ENCODE data around the gene ITPR1. TPM values are rescaled to one million over a fixed set of nuclear protein-coding genes. Genes with fewer than 3 reads are reported as not detected.

ITPR1 gene
- polyA plus RNA-seq, 1 donor, result 12.7 TPM

- Histone ChIP-seq H3K27me3 (ENCODE audit: control insufficient read depth, insufficient read depth, low read length) (peaks cover 15% of the 10 kb centered on the region), H3K4me3 (ENCODE audit: low read length) (no peak overlapping the region), H3K4me1 (ENCODE audit: control insufficient read depth, insufficient read depth, low read length) (peaks cover 11% of the 10 kb centered on the region), H3K9me3 (ENCODE audit: control insufficient read depth, low read depth, low read length) (no peaks in the 10 kb centered on the region), H3K27ac (ENCODE audit: low read length) (no peak overlapping the region), H3K36me3 (ENCODE audit: control insufficient read depth, insufficient read depth, low read length) (no peaks in the 10 kb centered on the region)
- no peak for DNase-seq
- 90% methylated on average over 2 of the region's 5 CpGs for WGBS (ENCODE audit: insufficient coverage, low lambda C conversion rate)
Measured at GRCh38 chr3:4498446-4498845, 5.3 kb downstream of the ITPR1 start.

- DNase-seq, result peak; percentile 19 to 70
- H3K9me3 ChIP-seq (ENCODE audit: control insufficient read depth, low read depth, low read length), result no peaks in the 10 kb centered on the region
- H3K4me3 ChIP-seq (ENCODE audit: low read length), result no peak overlapping the region
- H3K36me3 ChIP-seq (ENCODE audit: control insufficient read depth, insufficient read depth, low read length), result no peaks in the 10 kb centered on the region
- 27% methylated on average over 2 of the region's 3 CpGs for WGBS (ENCODE audit: insufficient coverage, low lambda C conversion rate)
- no peaks in the 10 kb centered on the region for H3K27me3 ChIP-seq (ENCODE audit: control insufficient read depth, insufficient read depth, low read length)
- peaks cover 9% of the 10 kb centered on the region for H3K4me1 ChIP-seq (ENCODE audit: control insufficient read depth, insufficient read depth, low read length)
- H3K27ac ChIP-seq (ENCODE audit: low read length), result no peak overlapping the region
Measured at GRCh38 chr3:4501437-4501836, 8.3 kb downstream of the ITPR1 start.

- no peak overlapping the region for H3K27ac ChIP-seq (ENCODE audit: low read length)
Measured at GRCh38 chr3:4501927-4502326, 8.8 kb downstream of the ITPR1 start.

GRCh38 chr3:4503050-4503449 is 9.9 kb downstream of the ITPR1 start:
- Histone ChIP-seq H3K36me3 (ENCODE audit: control insufficient read depth, insufficient read depth, low read length) (no peaks in the 10 kb centered on the region), H3K27ac (ENCODE audit: low read length) (no peak overlapping the region), H3K4me3 (ENCODE audit: low read length) (no peak overlapping the region), H3K27me3 (ENCODE audit: control insufficient read depth, insufficient read depth, low read length) (no peaks in the 10 kb centered on the region), H3K9me3 (ENCODE audit: control insufficient read depth, low read depth, low read length) (no peaks in the 10 kb centered on the region), H3K4me1 (ENCODE audit: control insufficient read depth, insufficient read depth, low read length) (peaks cover 9% of the 10 kb centered on the region)
- 100% methylated on average over 1 of the region's 5 CpGs for WGBS (ENCODE audit: insufficient coverage, low lambda C conversion rate)
- no peak for DNase-seq

More at GRCh38 chr3:4501927-4502326, 8.8 kb downstream of the ITPR1 start:
- Histone ChIP-seq H3K4me3 (ENCODE audit: low read length) (no peak overlapping the region), H3K9me3 (ENCODE audit: control insufficient read depth, low read depth, low read length) (no peaks in the 10 kb centered on the region), H3K4me1 (ENCODE audit: control insufficient read depth, insufficient read depth, low read length) (peaks cover 9% of the 10 kb centered on the region), H3K27me3 (ENCODE audit: control insufficient read depth, insufficient read depth, low read length) (no peaks in the 10 kb centered on the region), H3K36me3 (ENCODE audit: control insufficient read depth, insufficient read depth, low read length) (no peaks in the 10 kb centered on the region)
- 50% methylated on average over 4 of the region's 9 CpGs for WGBS (ENCODE audit: insufficient coverage, low lambda C conversion rate)
- DNase-seq, result no peak

- DNase-seq, result peak in 1 of 2 donors; percentile 21
- Histone ChIP-seq H3K27me3 (ENCODE audit: control insufficient read depth, insufficient read depth, low read length) (no peaks in the 10 kb centered on the region), H3K27ac (ENCODE audit: low read length) (peak overlapping the region; percentile 41), H3K36me3 (ENCODE audit: control insufficient read depth, insufficient read depth, low read length) (no peaks in the 10 kb centered on the region), H3K4me3 (ENCODE audit: low read length) (no peak overlapping the region), H3K9me3 (ENCODE audit: control insufficient read depth, low read depth, low read length) (no peaks in the 10 kb centered on the region), H3K4me1 (ENCODE audit: control insufficient read depth, insufficient read depth, low read length) (peaks cover 9% of the 10 kb centered on the region)
- 56% methylated on average over 4 of the region's 14 CpGs for WGBS (ENCODE audit: insufficient coverage, low lambda C conversion rate)
Measured at GRCh38 chr3:4504340-4505261, 11.5 kb downstream of the ITPR1 start.

GRCh38 chr3:4505688-4506558 is 12.8 kb downstream of the ITPR1 start:
- Histone ChIP-seq H3K9me3 (ENCODE audit: control insufficient read depth, low read depth, low read length) (no peaks in the 10 kb centered on the region), H3K36me3 (ENCODE audit: control insufficient read depth, insufficient read depth, low read length) (no peaks in the 10 kb centered on the region), H3K4me3 (ENCODE audit: low read length) (no peak overlapping the region), H3K4me1 (ENCODE audit: control insufficient read depth, insufficient read depth, low read length) (peaks cover 9% of the 10 kb centered on the region), H3K27me3 (ENCODE audit: control insufficient read depth, insufficient read depth, low read length) (no peaks in the 10 kb centered on the region), H3K27ac (ENCODE audit: low read length) (no peak overlapping the region)
- WGBS (ENCODE audit: insufficient coverage, low lambda C conversion rate), result 75% methylated on average over 4 of the region's 6 CpGs
- DNase-seq, result no peak

- no peaks in the 10 kb centered on the region for H3K36me3 ChIP-seq (ENCODE audit: control insufficient read depth, insufficient read depth, low read length)
- no peak for DNase-seq
- whole genome bisulfite sequencing (ENCODE audit: insufficient coverage, low lambda C conversion rate), result no CpG with 5 or more reads among the region's 2 CpGs
- no peaks in the 10 kb centered on the region for H3K9me3 ChIP-seq (ENCODE audit: control insufficient read depth, low read depth, low read length)
- peaks cover 8% of the 10 kb centered on the region for H3K4me1 ChIP-seq (ENCODE audit: control insufficient read depth, insufficient read depth, low read length)
- no peak overlapping the region for H3K27ac ChIP-seq (ENCODE audit: low read length)
- no peak overlapping the region for H3K4me3 ChIP-seq (ENCODE audit: low read length)
- no peaks in the 10 kb centered on the region for H3K27me3 ChIP-seq (ENCODE audit: control insufficient read depth, insufficient read depth, low read length)
Measured at GRCh38 chr3:4506559-4507023, 13.4 kb downstream of the ITPR1 start.

- Histone ChIP-seq H3K36me3 (ENCODE audit: control insufficient read depth, insufficient read depth, low read length) (no peaks in the 10 kb centered on the region), H3K4me3 (ENCODE audit: low read length) (no peak overlapping the region), H3K27me3 (ENCODE audit: control insufficient read depth, insufficient read depth, low read length) (no peaks in the 10 kb centered on the region), H3K9me3 (ENCODE audit: control insufficient read depth, low read depth, low read length) (no peaks in the 10 kb centered on the region), H3K27ac (ENCODE audit: low read length) (no peak overlapping the region), H3K4me1 (ENCODE audit: control insufficient read depth, insufficient read depth, low read length) (peaks cover 3% of the 10 kb centered on the region)
- DNase-seq, result no peak
- WGBS (ENCODE audit: insufficient coverage, low lambda C conversion rate), result 73% methylated on average over 3 of the region's 5 CpGs
Measured at GRCh38 chr3:4507024-4507596, 14.0 kb downstream of the ITPR1 start.

GRCh38 chr3:4508048-4508981 is 15.2 kb downstream of the ITPR1 start:
- Histone ChIP-seq H3K27me3 (ENCODE audit: control insufficient read depth, insufficient read depth, low read length) (no peaks in the 10 kb centered on the region), H3K36me3 (ENCODE audit: control insufficient read depth, insufficient read depth, low read length) (no peaks in the 10 kb centered on the region), H3K27ac (ENCODE audit: low read length) (no peak overlapping the region), H3K9me3 (ENCODE audit: control insufficient read depth, low read depth, low read length) (no peaks in the 10 kb centered on the region), H3K4me1 (ENCODE audit: control insufficient read depth, insufficient read depth, low read length) (peaks cover 3% of the 10 kb centered on the region), H3K4me3 (ENCODE audit: low read length) (no peak overlapping the region)
- WGBS (ENCODE audit: insufficient coverage, low lambda C conversion rate), result 73% methylated on average over 3 of the region's 8 CpGs
- no peak for DNase-seq

Data from large intestine (tissue), 3 donors.